K562 (cell line): Measurements from ENCODE around the gene COL23A1. TPM values are rescaled to one million over a fixed set of nuclear protein-coding genes. Genes with fewer than 3 reads are reported as not detected.

Source experiments
- ARID1B ChIP-seq: fragments of 450-650 bp; IDR thresholded peaks from 2 replicates; pipeline ENCODE4 v1.6.1; 2016; ENCODE audit warnings: antibody characterized with exemption, mild to moderate bottlenecking, inconsistent platforms
- C11orf30 ChIP-seq: fragments of 450-650 bp; IDR thresholded peaks from 2 replicates; pipeline ENCODE4 v1.6.1; 2016; ENCODE audit warnings: low read depth, mild to moderate bottlenecking
- CHD1 ChIP-seq: fragments of 200-600 bp; sonication (generic); IDR thresholded peaks from one replicate; pipeline ENCODE4 v1.6.1; 2012; ENCODE audit warnings: mild to moderate bottlenecking, moderate library complexity, low read length, inconsistent platforms
- CHD2 ChIP-seq: IDR thresholded peaks from 2 replicates; pipeline ENCODE4 v1.6.1; 2011; ENCODE audit warnings: low read depth, low read length
- CREB1 ChIP-seq, 2 experiments: sonication (generic) in 1 of 2; formaldehyde crosslinking in 1 of 2; IDR thresholded peaks; 2 replicates each; pipeline versions ENCODE4 v1.6.1 to v1.8.0; 2012 to 2022; ENCODE audit warnings: inconsistent platforms in 1 of 2, mild to moderate bottlenecking in 1 of 2, missing genetic modification reagents in 1 of 2, moderate library complexity in 1 of 2
- CREB3L1 ChIP-seq: fragments of 450-650 bp; IDR thresholded peaks from 2 replicates; pipeline ENCODE4 v1.6.1; 2014; ENCODE audit warnings: low read depth, mild to moderate bottlenecking, moderate library complexity, borderline replicate concordance
- FOS ChIP-seq: IDR thresholded peaks from 3 replicates; pipeline ENCODE4 v1.6.1; 2011; ENCODE audit not compliant: insufficient read length; ENCODE audit errors: extremely low read depth
- FUS ChIP-seq: fragments of 200-400 bp; formaldehyde crosslinking; optimal IDR thresholded peaks from 2 replicates; pipeline ENCODE3; 2017; ENCODE audit warnings: low read depth, low read length
- HMGN3 ChIP-seq: IDR thresholded peaks from 2 replicates; pipeline ENCODE4 v1.6.1; 2011; ENCODE audit warnings: borderline replicate concordance, low read depth, mild to moderate bottlenecking, mixed read lengths, low read length; ENCODE audit not compliant: insufficient read length; ENCODE audit errors: extremely low read depth
- KAT7 ChIP-seq: sonication (generic); formaldehyde crosslinking; IDR thresholded peaks from 2 replicates; pipeline ENCODE4 v1.8.0; 2022; ENCODE audit warnings: missing genetic modification reagents, mild to moderate bottlenecking, borderline replicate concordance
- KDM2B ChIP-seq: fragments of 250-450 bp; sonication (Bioruptor Pico); IDR thresholded peaks from 2 replicates; pipeline ENCODE4 v1.8.0; 2021; ENCODE audit warnings: mild to moderate bottlenecking, moderate library complexity
- KLF1 ChIP-seq: fragments of 450-650 bp; IDR thresholded peaks from 2 replicates; pipeline ENCODE4 v1.6.1; 2016; ENCODE audit warnings: missing genetic modification characterization, missing compliant biosample characterization
- L3MBTL2 ChIP-seq: fragments of 450-650 bp; IDR thresholded peaks from 2 replicates; pipeline ENCODE4 v1.6.1; 2016; ENCODE audit warnings: mild to moderate bottlenecking, moderate library complexity
- MAFG ChIP-seq: fragments of 450-650 bp; conservative IDR thresholded peaks from 2 replicates; pipeline ENCODE4 v1.6.1; 2016; ENCODE audit warnings: missing genetic modification characterization, missing compliant biosample characterization
- NFYB ChIP-seq: IDR thresholded peaks from 2 replicates; pipeline ENCODE4 v1.6.1; 2011; ENCODE audit warnings: mild to moderate bottlenecking, moderate library complexity; ENCODE audit not compliant: insufficient read length; ENCODE audit errors: extremely low read depth
- PCBP1 ChIP-seq: fragments of 200-400 bp; formaldehyde crosslinking; IDR thresholded peaks from 2 replicates; pipeline ENCODE4 v1.6.1; 2018; ENCODE audit warnings: mild to moderate bottlenecking, low read depth, low read length; ENCODE audit not compliant: poor library complexity, severe bottlenecking
- RNF2 ChIP-seq: sonication (generic); IDR thresholded peaks from 2 replicates; pipeline ENCODE4 v1.6.1; 2016
- SMAD3 ChIP-seq: fragments of 450-650 bp; formaldehyde crosslinking; conservative IDR thresholded peaks from 2 replicates; pipeline ENCODE4 v1.4.0; 2020; ENCODE audit warnings: mild to moderate bottlenecking
- STAT6 ChIP-seq: sonication (generic); formaldehyde crosslinking; IDR thresholded peaks from 2 replicates; pipeline ENCODE4 v1.8.1; 2023; ENCODE audit warnings: mild to moderate bottlenecking, missing genetic modification reagents
- ZBTB17 ChIP-seq: fragments of 450-650 bp; formaldehyde crosslinking; IDR thresholded peaks from 2 replicates; pipeline ENCODE4 v1.4.0; 2020; ENCODE audit warnings: mild to moderate bottlenecking
- ZNF311 ChIP-seq: fragments of 250-450 bp; sonication (Bioruptor Pico); IDR thresholded peaks from 2 replicates; pipeline ENCODE4 v1.4.0; 2020; ENCODE audit warnings: mild to moderate bottlenecking, moderate library complexity
- ZNF75A ChIP-seq: fragments of 450-650 bp; formaldehyde crosslinking; IDR thresholded peaks from 2 replicates; pipeline ENCODE4 v1.4.0; 2020; ENCODE audit warnings: mild to moderate bottlenecking
- ZNF77 ChIP-seq: fragments of 250-450 bp; sonication (Bioruptor Pico); IDR thresholded peaks from 2 replicates; pipeline ENCODE4 v1.5.0; 2020
- polyA plus RNA-seq, 8 experiments: library from polyadenylated mRNA; depleted of rRNA in 4 of 8; stranded (reverse) in 5 of 8; unstranded in 3 of 8; fragments of >200 nt; fragmentation: Nextera tagmentation in 2 of 8; fragmentation: Illumina TruSeq in 1 of 8; extraction: Ambion mirVana in 2 of 8; extraction: Trizol in 1 of 8; gene quantifications; 2 replicates each; pipeline versions ENCODE4 v1.2.1 to v1.2.3, GENCODE V29; 2011 to 2014; ENCODE audit warnings: inconsistent platforms in 1 of 8, missing spikeins in 1 of 8
- total RNA-seq, 7 experiments: library from RNA; depleted of rRNA in 6 of 7; stranded (reverse); fragments of >200 nt in 6 of 7; fragmentation: Illumina TruSeq in 2 of 7; extraction: Trizol in 2 of 7; gene quantifications; 2 replicates each; pipeline versions ENCODE4 v1.2.1 to v1.2.3, GENCODE V29; 2011 to 2021; ENCODE audit warnings: low replicate concordance in 1 of 7
- TF ChIP-seq, protein P1 (sequence below), 2 experiments: fragments of 250-450 bp in 1 of 2; fragments of 450-650 bp in 1 of 2; sonication (Bioruptor Pico) in 1 of 2; IDR thresholded peaks; 2 replicates each; pipeline versions ENCODE4 v1.6.1 to v1.8.0; 2016 to 2021; ENCODE audit warnings: mild to moderate bottlenecking in 2 of 2, moderate library complexity in 2 of 2, missing compliant biosample characterization in 1 of 2, missing genetic modification characterization in 1 of 2

The COL23A1 gene
- total and polyA plus RNA-seq, 9 of the 15 experiments (the other 6 are each of a cell fraction or from before 2014, with no cell fraction given): 0.09 TPM; not detected in 8

- TF ChIP-seq CREB3L1 (peak; percentile 73; the same call in 1 of the 2 replicates), RNF2 (peak; percentile 75), ZBTB17 (CRISPR knock-in tag) (peak; percentile 73; the same call in 1 of the 2 replicates), C11orf30 (peak; percentile 68), SMAD3 (CRISPR knock-in tag) (peak; percentile 62; the same call in 1 of the 2 replicates), NFYB (peak; percentile 94), ZNF311 (CRISPR knock-in tag) (no peak), STAT6 (CRISPR knock-in tag) (peak; percentile 84; the same call in 1 of the 2 replicates), KLF1 (tag) (no peak), ARID1B (0 out of 2 replicates have a peak, but pooled peaks have one; percentile 5), MAFG (tag) (0 out of 2 replicates have a peak, but pooled peaks have one; percentile 9), L3MBTL2 (peak; percentile 84), CHD1 (peak; percentile 97), ZNF77 (CRISPR knock-in tag) (no peak), ZNF75A (CRISPR knock-in tag) (no peak), FOS (peak; percentile 96), FUS (peak; percentile 69), PCBP1 (peak; percentile 95), HMGN3 (peak; percentile 76), CREB1 (IDR thresholded peaks at IDR 0.05) (peak; percentile 46; the same call in 1 of the 2 replicates), CREB1 (CRISPR knock-in tag; IDR thresholded peaks at IDR 0.05) (0 out of 2 replicates have a peak, but pooled peaks have one; percentile 71), KAT7 (CRISPR knock-in tag) (peak; percentile 99; the same call in 1 of the 2 replicates), CHD2 (peak; percentile 86), KDM2B (CRISPR knock-in tag) (0 out of 2 replicates have a peak, but pooled peaks have one; percentile 39)
- TF ChIP-seq, protein P1, sequence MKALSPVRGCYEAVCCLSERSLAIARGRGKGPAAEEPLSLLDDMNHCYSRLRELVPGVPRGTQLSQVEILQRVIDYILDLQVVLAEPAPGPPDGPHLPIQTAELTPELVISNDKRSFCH (CRISPR knock-in tag; IDR thresholded peaks at IDR 0.05): no peak
- TF ChIP-seq, protein P1 (tag; IDR thresholded peaks at IDR 0.05): peak; percentile 62
Observed at GRCh38 chr5:178204182-178204934, 385.8 kb downstream of the COL23A1 start, which contains the start of gene HNRNPAB (continued).
